Measurements from ENCODE around the gene TYMP.

The TYMP gene

GRCh38 chr22:50504369-50505211 is 25.2 kb downstream of the TYMP start:
- DNase-seq = no peak

GRCh38 chr22:50503475-50504145 is 26.2 kb downstream of the TYMP start:
- DNase-seq = peak; percentile 28

- DNase-seq = no peak
Measured at GRCh38 chr22:50502628-50503474, 27.0 kb downstream of the TYMP start.

- no peak for DNase-seq
Measured at GRCh38 chr22:50502096-50502495, 27.7 kb downstream of the TYMP start.

- DNase-seq = no peak
Measured at GRCh38 chr22:50500452-50500851, 29.4 kb downstream of the TYMP start.

- DNase-seq = peak; percentile 82
Measured at GRCh38 chr22:50498322-50498890, 31.4 kb downstream of the TYMP start.

- no peak for DNase-seq
Measured at GRCh38 chr22:50497093-50497492, 32.7 kb downstream of the TYMP start.

GRCh38 chr22:50490531-50491308 is 39.1 kb downstream of the TYMP start:
- DNase-seq = no peak

- DNase-seq = no peak
Measured at GRCh38 chr22:50489363-50490243, 40.2 kb downstream of the TYMP start.

- DNase-seq = no peak
Measured at GRCh38 chr22:50488886-50489285, 40.9 kb downstream of the TYMP start.

- no peak for DNase-seq
Measured at GRCh38 chr22:50488006-50488677, 41.7 kb downstream of the TYMP start.

GRCh38 chr22:50487290-50488005 is 42.4 kb downstream of the TYMP start:
- DNase-seq = no peak

- DNase-seq = no peak
Measured at GRCh38 chr22:50486561-50487289, 43.1 kb downstream of the TYMP start, which contains the start of gene MIOX. Gene MIOX (plus strand): TSS chr22:50486859. CDS start chr22:50486898, 39 bp downstream.

- no peak for DNase-seq
Measured at GRCh38 chr22:50485221-50486131, 44.3 kb downstream of the TYMP start.

- no peak for DNase-seq
Measured at GRCh38 chr22:50483977-50484853, 45.6 kb downstream of the TYMP start.

- DNase-seq = no peak
Measured at GRCh38 chr22:50483556-50483955, 46.3 kb downstream of the TYMP start.

GRCh38 chr22:50483106-50483505 is 46.7 kb downstream of the TYMP start:
- no peak for DNase-seq

Measured in activated CD4-positive, alpha-beta T cell treated with anti-CD3 and anti-CD28 coated beads, Interleukin-2, Interleukin-6, amounts not matched to agents 100 ng/mL and 50 ng/mL, durations not matched to agents 16 hours and 8 hours (primary cell).